ENCODE results near the gene PDLIM7. TPM values are rescaled to one million over a fixed set of nuclear protein-coding genes. Genes with fewer than 3 reads are reported as not detected.
A peak's percentile ranks its signal among the peaks of the same experiment; 100 is the strongest.

The PDLIM7 gene
- total and polyA plus RNA-seq, 2 experiments from 2014 or later = 94.7 to 128 TPM

DNA sequence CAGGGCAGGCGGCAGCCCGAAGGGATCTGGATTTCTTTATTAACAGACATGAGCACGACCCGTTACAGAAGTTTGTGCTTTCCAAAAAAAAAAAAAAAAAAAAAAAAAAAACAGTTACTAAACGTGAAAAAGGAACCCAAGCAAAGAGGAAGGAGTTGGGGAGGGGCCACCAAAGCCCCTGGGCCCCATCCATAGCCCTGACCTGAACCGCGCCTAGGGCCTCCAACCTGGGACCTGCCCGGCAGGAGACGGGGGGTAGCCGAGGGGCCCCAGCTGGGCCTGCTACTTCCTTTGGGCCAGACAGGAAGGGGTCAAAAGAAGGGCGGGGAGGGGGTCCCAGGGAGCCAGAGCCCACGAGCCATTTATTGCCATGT is 40.8 kb downstream of the PDLIM7 start:
- peak overlapping the region; percentile 60 for H3K4me2 ChIP-seq
- Mint-ChIP-seq H3K27ac (0 out of 2 replicates have a peak overlapping the region, but pooled peaks have one; percentile 62), H3K4me1 (peaks cover 24% of the 10 kb centered on the region), H3K9me3 (peaks cover 3% of the 10 kb centered on the region; the same call in 2 of the 3 replicates), H3K4me3 (peak overlapping the region; percentile 78; the same call in 2 of the 3 replicates), H3K36me3 (ENCODE audit: low read depth) (peaks cover 43% of the 10 kb centered on the region), H3K27me3 (ENCODE audit: insufficient read depth, low read depth, poor library complexity) (peaks cover 48% of the 10 kb centered on the region)
- H3K27me3 ChIP-seq (ENCODE audit: insufficient read depth) = peaks cover 19% of the 10 kb centered on the region
- peaks cover 52% of the 10 kb centered on the region for H3F3A ChIP-seq (replicated peaks; ENCODE audit: low read depth)
- no peak for TF ChIP-seq EZH2phosphoT487 (IDR thresholded peaks at IDR 0.05; ENCODE audit: unreplicated experiment)
- TF ChIP-seq, protein P1, sequence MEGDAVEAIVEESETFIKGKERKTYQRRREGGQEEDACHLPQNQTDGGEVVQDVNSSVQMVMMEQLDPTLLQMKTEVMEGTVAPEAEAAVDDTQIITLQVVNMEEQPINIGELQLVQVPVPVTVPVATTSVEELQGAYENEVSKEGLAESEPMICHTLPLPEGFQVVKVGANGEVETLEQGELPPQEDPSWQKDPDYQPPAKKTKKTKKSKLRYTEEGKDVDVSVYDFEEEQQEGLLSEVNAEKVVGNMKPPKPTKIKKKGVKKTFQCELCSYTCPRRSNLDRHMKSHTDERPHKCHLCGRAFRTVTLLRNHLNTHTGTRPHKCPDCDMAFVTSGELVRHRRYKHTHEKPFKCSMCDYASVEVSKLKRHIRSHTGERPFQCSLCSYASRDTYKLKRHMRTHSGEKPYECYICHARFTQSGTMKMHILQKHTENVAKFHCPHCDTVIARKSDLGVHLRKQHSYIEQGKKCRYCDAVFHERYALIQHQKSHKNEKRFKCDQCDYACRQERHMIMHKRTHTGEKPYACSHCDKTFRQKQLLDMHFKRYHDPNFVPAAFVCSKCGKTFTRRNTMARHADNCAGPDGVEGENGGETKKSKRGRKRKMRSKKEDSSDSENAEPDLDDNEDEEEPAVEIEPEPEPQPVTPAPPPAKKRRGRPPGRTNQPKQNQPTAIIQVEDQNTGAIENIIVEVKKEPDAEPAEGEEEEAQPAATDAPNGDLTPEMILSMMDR (conservative IDR thresholded peaks at IDR 0.05; ENCODE audit: low read depth in 2 of 2) = no peak
- TF ChIP-seq STAT1 (IDR thresholded peaks at IDR 0.05; ENCODE audit: unreplicated experiment) = no peak
- no peak for TF ChIP-seq JUNB (IDR thresholded peaks at IDR 0.05; ENCODE audit: unreplicated experiment)
- no peak for TF ChIP-seq EZH2 (IDR thresholded peaks at IDR 0.05; ENCODE audit: low read depth, unreplicated experiment)
- no peak for TF ChIP-seq ZNF114 (CRISPR knock-in tag; IDR thresholded peaks at IDR 0.05)
- no peak for TF ChIP-seq CREB1 (CRISPR knock-in tag; IDR thresholded peaks at IDR 0.05; ENCODE audit: low read depth)
- TF ChIP-seq ZNF331 (CRISPR knock-in tag; IDR thresholded peaks at IDR 0.05; ENCODE audit: low read depth) = no peak
- TF ChIP-seq POLR2AphosphoS5 (IDR thresholded peaks at IDR 0.05; ENCODE audit: low read depth) = no peak
- TF ChIP-seq, protein P2, sequence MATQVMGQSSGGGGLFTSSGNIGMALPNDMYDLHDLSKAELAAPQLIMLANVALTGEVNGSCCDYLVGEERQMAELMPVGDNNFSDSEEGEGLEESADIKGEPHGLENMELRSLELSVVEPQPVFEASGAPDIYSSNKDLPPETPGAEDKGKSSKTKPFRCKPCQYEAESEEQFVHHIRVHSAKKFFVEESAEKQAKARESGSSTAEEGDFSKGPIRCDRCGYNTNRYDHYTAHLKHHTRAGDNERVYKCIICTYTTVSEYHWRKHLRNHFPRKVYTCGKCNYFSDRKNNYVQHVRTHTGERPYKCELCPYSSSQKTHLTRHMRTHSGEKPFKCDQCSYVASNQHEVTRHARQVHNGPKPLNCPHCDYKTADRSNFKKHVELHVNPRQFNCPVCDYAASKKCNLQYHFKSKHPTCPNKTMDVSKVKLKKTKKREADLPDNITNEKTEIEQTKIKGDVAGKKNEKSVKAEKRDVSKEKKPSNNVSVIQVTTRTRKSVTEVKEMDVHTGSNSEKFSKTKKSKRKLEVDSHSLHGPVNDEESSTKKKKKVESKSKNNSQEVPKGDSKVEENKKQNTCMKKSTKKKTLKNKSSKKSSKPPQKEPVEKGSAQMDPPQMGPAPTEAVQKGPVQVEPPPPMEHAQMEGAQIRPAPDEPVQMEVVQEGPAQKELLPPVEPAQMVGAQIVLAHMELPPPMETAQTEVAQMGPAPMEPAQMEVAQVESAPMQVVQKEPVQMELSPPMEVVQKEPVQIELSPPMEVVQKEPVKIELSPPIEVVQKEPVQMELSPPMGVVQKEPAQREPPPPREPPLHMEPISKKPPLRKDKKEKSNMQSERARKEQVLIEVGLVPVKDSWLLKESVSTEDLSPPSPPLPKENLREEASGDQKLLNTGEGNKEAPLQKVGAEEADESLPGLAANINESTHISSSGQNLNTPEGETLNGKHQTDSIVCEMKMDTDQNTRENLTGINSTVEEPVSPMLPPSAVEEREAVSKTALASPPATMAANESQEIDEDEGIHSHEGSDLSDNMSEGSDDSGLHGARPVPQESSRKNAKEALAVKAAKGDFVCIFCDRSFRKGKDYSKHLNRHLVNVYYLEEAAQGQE (IDR thresholded peaks at IDR 0.05; ENCODE audit: unreplicated experiment) = no peak
- no peak overlapping the region for H2AFZ ChIP-seq
- 0 out of 2 replicates have a peak overlapping the region, but pooled peaks have one; percentile 21 for H3K4me3 ChIP-seq
- ATAC-seq (no peak), DNase-seq (ENCODE audit: low spot score) (no peak)
- H3K27ac ChIP-seq (ENCODE audit: low read depth) = peak overlapping the region; percentile 87
- peaks cover 21% of the 10 kb centered on the region for H4K20me1 ChIP-seq (replicated peaks; ENCODE audit: insufficient read depth)
- H3K4me1 ChIP-seq (ENCODE audit: insufficient read depth) = peaks cover 19% of the 10 kb centered on the region
- no peaks in the 10 kb centered on the region for H3K9me2 ChIP-seq (ENCODE audit: insufficient read depth)
- H3K79me2 ChIP-seq (replicated peaks; ENCODE audit: insufficient read depth) = no peaks in the 10 kb centered on the region; the same call in 1 of the 2 replicates
- peaks cover 20% of the 10 kb centered on the region for H3K36me3 ChIP-seq (ENCODE audit: insufficient read depth)
